ENCODE results near the gene KHK.

The KHK gene

DNA sequence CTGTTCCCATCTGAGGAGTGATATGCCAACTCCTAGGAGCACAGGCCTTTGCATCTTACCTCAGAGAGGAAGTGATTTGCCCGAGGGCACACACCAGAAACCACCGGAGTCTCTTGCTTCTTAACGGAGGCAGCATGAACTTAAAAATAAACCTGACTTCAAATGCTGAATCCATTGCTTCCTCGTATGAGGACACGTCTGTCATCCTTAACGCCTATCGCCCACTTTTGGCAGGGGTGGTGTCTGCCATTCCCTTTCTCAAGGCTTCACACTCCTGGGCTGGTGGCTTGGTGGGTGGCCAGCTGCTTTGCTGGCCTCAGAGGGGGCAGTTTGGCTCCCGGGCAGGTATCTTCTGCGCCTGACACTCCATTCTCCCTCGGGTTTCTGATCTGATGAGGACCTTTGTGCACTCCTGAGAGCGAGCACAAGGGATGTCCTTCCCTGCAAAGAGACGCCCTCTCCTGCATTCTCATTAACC, 48.9 kb downstream of the KHK start:
- no CpG with 5 or more reads among the region's 12 CpGs for WGBS, 2 donors (ENCODE audit: extremely low coverage in 2 of 2, insufficient read length in 2 of 2, insufficient replicate concordance in 1 of 2)
- no peak overlapping the region for H3K4me3 ChIP-seq (ENCODE audit: low read length in 2 of 2)
- H3K36me3 ChIP-seq (replicated peaks in 1 of 2; ENCODE audit: control insufficient read depth in 2 of 2, insufficient read depth in 2 of 2, low read length in 2 of 2): peaks cover 21 to 28% of the 10 kb centered on the region in 2 donors
- H3K9ac ChIP-seq (ENCODE audit: low read depth, low read length, poor library complexity): no peak overlapping the region
- no peak overlapping the region for H4K91ac ChIP-seq (ENCODE audit: low read depth, low read length, poor library complexity)
- H2BK12ac ChIP-seq (ENCODE audit: low read length): no peak overlapping the region
- H4K8ac ChIP-seq (ENCODE audit: low read depth, low read length): no peak overlapping the region
- H3K4ac ChIP-seq (ENCODE audit: low read length): no peak overlapping the region
- H2BK120ac ChIP-seq (ENCODE audit: low read depth, low read length): no peak overlapping the region
- no peak overlapping the region for H2AK5ac ChIP-seq (ENCODE audit: low read depth, low read length)
- H2AFZ ChIP-seq (ENCODE audit: low read length): peak overlapping the region; percentile 98
- H3K14ac ChIP-seq (ENCODE audit: low read length): no peak overlapping the region
- no peak overlapping the region for H3K27ac ChIP-seq (replicated peaks; ENCODE audit: low read length)
- peaks cover 5 to 8% of the 10 kb centered on the region in 2 donors for H3K4me1 ChIP-seq (ENCODE audit: control insufficient read depth in 2 of 2, insufficient read depth in 1 of 2, low read depth in 1 of 2, low read length in 2 of 2)
- H3K4me2 ChIP-seq (ENCODE audit: insufficient read depth, low read length, poor library complexity, severe bottlenecking): no peak overlapping the region
- H3K27me3 ChIP-seq (ENCODE audit: control insufficient read depth in 3 of 3, insufficient read depth in 3 of 3, low read depth in 1 of 3, low read length in 3 of 3): peaks cover 0 to 25% (median 0%) of the 10 kb centered on the region in 3 experiments
- H3K18ac ChIP-seq (ENCODE audit: low read length): no peak overlapping the region
- H2BK5ac ChIP-seq (ENCODE audit: low read length): no peak overlapping the region
- DNase-seq (ENCODE audit: low spot score): no peak
- H3K9me3 ChIP-seq (replicated peaks in 1 of 2; ENCODE audit: control insufficient read depth in 2 of 2, insufficient read depth in 1 of 2, low read depth in 1 of 2, low read length in 2 of 2): no peaks in the 10 kb centered on the region
- H3K79me1 ChIP-seq (ENCODE audit: low read depth, low read length): peaks cover 9% of the 10 kb centered on the region
- H2BK15ac ChIP-seq (ENCODE audit: low read length): no peak overlapping the region
- no peak overlapping the region for H3K23ac ChIP-seq (ENCODE audit: low read depth, low read length, poor library complexity)

DNA sequence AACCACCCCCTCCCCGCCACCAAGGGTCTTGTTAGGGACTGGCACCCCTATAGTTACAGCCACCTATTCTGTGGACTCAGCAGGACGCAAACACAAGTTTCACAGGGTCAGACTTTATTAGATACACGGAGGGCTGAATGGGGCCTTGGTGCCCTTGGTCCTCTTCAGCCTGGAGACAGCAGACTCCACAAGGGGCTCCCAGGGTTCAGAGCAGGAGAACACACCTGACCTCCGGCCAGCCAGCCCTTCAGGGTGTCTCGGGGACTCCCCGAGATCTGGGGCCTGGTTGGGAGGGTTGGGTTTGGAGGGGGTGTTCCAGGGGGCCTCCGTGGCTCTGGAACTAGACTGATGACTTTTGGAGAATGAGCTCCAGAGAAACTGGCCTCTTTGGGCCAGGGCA, 50.2 kb downstream of the KHK start:
- H3K4me2 ChIP-seq (ENCODE audit: insufficient read depth, low read length, poor library complexity, severe bottlenecking): no peak overlapping the region
- DNase-seq (ENCODE audit: low spot score): no peak
- no peak overlapping the region for H3K14ac ChIP-seq (ENCODE audit: low read length)
- peaks cover 5 to 8% of the 10 kb centered on the region in 2 donors for H3K4me1 ChIP-seq (ENCODE audit: control insufficient read depth in 2 of 2, insufficient read depth in 1 of 2, low read depth in 1 of 2, low read length in 2 of 2)
- no peaks in the 10 kb centered on the region for H3K9me3 ChIP-seq (replicated peaks in 1 of 2; ENCODE audit: control insufficient read depth in 2 of 2, insufficient read depth in 1 of 2, low read depth in 1 of 2, low read length in 2 of 2)
- H4K91ac ChIP-seq (ENCODE audit: low read depth, low read length, poor library complexity): no peak overlapping the region
- H3K36me3 ChIP-seq (replicated peaks in 1 of 2; ENCODE audit: control insufficient read depth in 2 of 2, insufficient read depth in 2 of 2, low read length in 2 of 2): peaks cover 8 to 15% of the 10 kb centered on the region in 2 donors
- peak overlapping the region; percentile 5 for H2AK5ac ChIP-seq (ENCODE audit: low read depth, low read length)
- WGBS, 2 donors (ENCODE audit: extremely low coverage in 2 of 2, insufficient read length in 2 of 2, insufficient replicate concordance in 1 of 2): no CpG with 5 or more reads among the region's 7 CpGs
- no peak overlapping the region for H3K4me3 ChIP-seq (ENCODE audit: low read length in 2 of 2)
- no peak overlapping the region for H3K27ac ChIP-seq (replicated peaks; ENCODE audit: low read length)
- no peak overlapping the region for H2BK12ac ChIP-seq (ENCODE audit: low read length)
- H2BK120ac ChIP-seq (ENCODE audit: low read depth, low read length): no peak overlapping the region
- H2AFZ ChIP-seq (ENCODE audit: low read length): no peak overlapping the region
- peaks cover 6% of the 10 kb centered on the region for H3K79me1 ChIP-seq (ENCODE audit: low read depth, low read length)
- no peak overlapping the region for H3K23ac ChIP-seq (ENCODE audit: low read depth, low read length, poor library complexity)
- H2BK15ac ChIP-seq (ENCODE audit: low read length): no peak overlapping the region
- no peak overlapping the region for H3K9ac ChIP-seq (ENCODE audit: low read depth, low read length, poor library complexity)
- no peak overlapping the region for H4K8ac ChIP-seq (ENCODE audit: low read depth, low read length)
- peaks cover 0 to 25% (median 0%) of the 10 kb centered on the region in 3 experiments for H3K27me3 ChIP-seq (ENCODE audit: control insufficient read depth in 3 of 3, insufficient read depth in 3 of 3, low read depth in 1 of 3, low read length in 3 of 3)
- H3K18ac ChIP-seq (ENCODE audit: low read length): no peak overlapping the region
- H2BK5ac ChIP-seq (ENCODE audit: low read length): no peak overlapping the region
- H3K4ac ChIP-seq (ENCODE audit: low read length): no peak overlapping the region

DNA sequence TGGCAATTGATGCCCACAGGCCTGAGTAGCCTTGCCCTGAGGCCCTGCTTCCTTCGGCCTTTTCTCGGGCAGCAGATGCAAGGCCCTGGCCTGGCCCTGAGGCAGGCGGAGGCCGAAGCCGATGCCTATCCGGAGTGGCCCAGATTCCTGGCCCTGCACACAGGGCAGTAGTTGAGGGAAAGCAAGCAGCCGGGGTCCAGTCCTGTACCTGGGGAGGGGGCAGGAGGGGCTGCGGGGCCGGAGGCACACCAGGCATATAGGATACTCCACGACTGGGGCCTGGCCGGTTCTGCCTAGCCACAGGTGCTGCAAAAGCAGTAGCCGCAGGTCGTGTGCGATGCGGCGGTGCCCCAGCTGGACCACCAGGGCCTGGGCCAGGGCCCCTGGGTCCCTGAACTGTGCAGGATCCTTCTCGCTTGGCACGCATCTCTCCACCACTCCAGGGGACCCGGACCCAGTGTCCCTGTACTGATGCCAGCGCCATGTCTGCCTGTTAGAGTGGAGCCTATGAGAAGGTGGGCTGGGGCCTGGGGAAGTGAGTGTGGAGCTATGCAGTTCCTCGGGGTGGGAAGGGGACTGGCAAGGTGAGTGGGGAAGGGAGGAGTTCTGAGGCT, 50.9 kb downstream of the KHK start:
- Histone ChIP-seq H3K27me3 (ENCODE audit: control insufficient read depth in 3 of 3, insufficient read depth in 3 of 3, low read depth in 1 of 3, low read length in 3 of 3) (peaks cover 0 to 25% (median 0%) of the 10 kb centered on the region in 3 experiments), H3K9me3 (replicated peaks in 1 of 2; ENCODE audit: control insufficient read depth in 2 of 2, insufficient read depth in 1 of 2, low read depth in 1 of 2, low read length in 2 of 2) (no peaks in the 10 kb centered on the region), H4K91ac (ENCODE audit: low read depth, low read length, poor library complexity) (no peak overlapping the region), H2AK5ac (ENCODE audit: low read depth, low read length) (peak overlapping the region; percentile 60), H3K4ac (ENCODE audit: low read length) (no peak overlapping the region), H2BK12ac (ENCODE audit: low read length) (no peak overlapping the region), H3K14ac (ENCODE audit: low read length) (no peak overlapping the region), H3K9ac (ENCODE audit: low read depth, low read length, poor library complexity) (no peak overlapping the region), H3K18ac (ENCODE audit: low read length) (peak overlapping the region; percentile 27), H3K27ac (replicated peaks; ENCODE audit: low read length) (no peak overlapping the region), H2BK15ac (ENCODE audit: low read length) (peak overlapping the region; percentile 71), H2BK5ac (ENCODE audit: low read length) (no peak overlapping the region), H3K4me1 (ENCODE audit: control insufficient read depth in 2 of 2, insufficient read depth in 1 of 2, low read depth in 1 of 2, low read length in 2 of 2) (peaks cover 5 to 8% of the 10 kb centered on the region in 2 donors), H2AFZ (ENCODE audit: low read length) (peak overlapping the region; percentile 29), H3K4me2 (ENCODE audit: insufficient read depth, low read length, poor library complexity, severe bottlenecking) (no peak overlapping the region), H3K79me1 (ENCODE audit: low read depth, low read length) (peaks cover 6% of the 10 kb centered on the region), H3K4me3 (ENCODE audit: low read length in 2 of 2) (no peak overlapping the region), H4K8ac (ENCODE audit: low read depth, low read length) (no peak overlapping the region), H3K36me3 (replicated peaks in 1 of 2; ENCODE audit: control insufficient read depth in 2 of 2, insufficient read depth in 2 of 2, low read length in 2 of 2) (peaks cover 5 to 8% of the 10 kb centered on the region in 2 donors), H2BK120ac (ENCODE audit: low read depth, low read length) (no peak overlapping the region), H3K23ac (ENCODE audit: low read depth, low read length, poor library complexity) (peak overlapping the region; percentile 40)
- no peak for DNase-seq (ENCODE audit: low spot score)
- WGBS, 2 donors (ENCODE audit: extremely low coverage in 2 of 2, insufficient read length in 2 of 2, insufficient replicate concordance in 1 of 2): no CpG with 5 or more reads among the region's 21 CpGs

DNA sequence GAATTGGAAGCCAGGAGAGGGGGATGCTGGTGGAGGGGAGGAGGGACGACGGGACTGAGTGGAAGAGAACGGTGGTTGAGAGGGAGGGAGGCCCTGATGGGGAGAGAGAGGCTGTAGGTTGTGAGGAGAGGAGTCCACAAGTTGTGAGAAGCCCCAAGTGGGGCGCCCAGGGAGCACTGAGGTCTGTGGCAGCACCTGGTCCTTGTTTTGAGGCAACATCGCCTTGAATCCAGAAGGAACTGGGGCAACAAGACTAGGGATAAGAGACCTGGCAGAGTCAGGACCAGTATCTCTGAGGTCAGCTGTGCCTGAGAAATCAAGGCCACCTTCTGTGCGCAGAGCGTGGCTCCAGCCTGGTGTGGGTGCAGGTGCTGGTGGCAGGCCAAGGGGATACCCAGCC, 51.5 kb downstream of the KHK start:
- Histone ChIP-seq H3K9ac (ENCODE audit: low read depth, low read length, poor library complexity) (no peak overlapping the region), H3K9me3 (replicated peaks in 1 of 2; ENCODE audit: control insufficient read depth in 2 of 2, insufficient read depth in 1 of 2, low read depth in 1 of 2, low read length in 2 of 2) (no peaks in the 10 kb centered on the region), H3K14ac (ENCODE audit: low read length) (no peak overlapping the region), H3K27me3 (ENCODE audit: control insufficient read depth in 3 of 3, insufficient read depth in 3 of 3, low read depth in 1 of 3, low read length in 3 of 3) (peaks cover 0 to 30% (median 0%) of the 10 kb centered on the region in 3 experiments), H2BK15ac (ENCODE audit: low read length) (peak overlapping the region; percentile 71), H3K23ac (ENCODE audit: low read depth, low read length, poor library complexity) (no peak overlapping the region), H2AFZ (ENCODE audit: low read length) (peak overlapping the region; percentile 29), H4K8ac (ENCODE audit: low read depth, low read length) (no peak overlapping the region), H3K18ac (ENCODE audit: low read length) (no peak overlapping the region), H4K91ac (ENCODE audit: low read depth, low read length, poor library complexity) (no peak overlapping the region), H3K79me1 (ENCODE audit: low read depth, low read length) (peaks cover 2% of the 10 kb centered on the region), H2BK120ac (ENCODE audit: low read depth, low read length) (no peak overlapping the region), H2BK12ac (ENCODE audit: low read length) (peak overlapping the region; percentile 53), H3K4me1 (ENCODE audit: control insufficient read depth in 2 of 2, insufficient read depth in 1 of 2, low read depth in 1 of 2, low read length in 2 of 2) (peaks cover 5 to 6% of the 10 kb centered on the region in 2 donors), H3K4me2 (ENCODE audit: insufficient read depth, low read length, poor library complexity, severe bottlenecking) (no peak overlapping the region), H3K4ac (ENCODE audit: low read length) (no peak overlapping the region), H3K27ac (replicated peaks; ENCODE audit: low read length) (no peak overlapping the region), H3K4me3 (ENCODE audit: low read length in 2 of 2) (no peak overlapping the region), H3K36me3 (replicated peaks in 1 of 2; ENCODE audit: control insufficient read depth in 2 of 2, insufficient read depth in 2 of 2, low read length in 2 of 2) (peaks cover under 1 to 2% of the 10 kb centered on the region in 2 donors), H2AK5ac (ENCODE audit: low read depth, low read length) (peak overlapping the region; percentile 37), H2BK5ac (ENCODE audit: low read length) (no peak overlapping the region)
- WGBS, 2 donors (ENCODE audit: extremely low coverage in 2 of 2, insufficient read length in 2 of 2, insufficient replicate concordance in 1 of 2): no CpG with 5 or more reads among the region's 7 CpGs
- no peak for DNase-seq (ENCODE audit: low spot score)

Measured in neuronal stem cell (in vitro differentiated cells).